AG04449 (cell line): ENCODE results near the gene NUP37.

ENCODE experiments used
- CTCF ChIA-PET: fragments of 350-600 bp; formaldehyde crosslinking; extraction: SDS; loops from one replicate; lab custom pipeline; 2021; ENCODE audit warnings: antibody characterized with exemption; lab: Yijun Ruan, JAX
- POLR2A ChIA-PET: fragments of 400-600, 350-600 bp; formaldehyde crosslinking; extraction: SDS; loops from one replicate; lab custom pipeline; 2020; ENCODE audit warnings: antibody characterized with exemption, inconsistent platforms; lab: Yijun Ruan, JAX
- DNase-seq: peaks from one replicate; pipeline ENCODE4 v3.0.0-alpha.2; 2010; ENCODE audit warnings: low read depth, low spot score
- H3K4me3 ChIP-seq: 2 replicates; pipeline ENCODE4 v1.5.1; 2011; ENCODE audit warnings: low read depth, mild to moderate bottlenecking, control low read depth, low read length
- CTCF ChIP-seq: IDR thresholded peaks from one replicate; pipeline ENCODE4 v1.5.1; 2011; ENCODE audit warnings: mild to moderate bottlenecking, moderate library complexity, low read length, control low read depth, inconsistent platforms; ENCODE audit not compliant: insufficient read depth; ENCODE audit errors: missing control alignments

NUP37 gene

GRCh38 chr12:102061096-102061559 lies 58.8 kb downstream of the NUP37 start:
- H3K4me3 ChIP-seq, result peak overlapping the region; percentile 91
- TF ChIP-seq CTCF, result no peak
- POLR2A ChIA-PET, result no interaction called here
- DNase-seq, result no peak
- CTCF ChIA-PET, result no interaction called here

- TF ChIP-seq CTCF, result no peak
- no peak for DNase-seq
- ChIA-PET CTCF (no interaction called here), POLR2A (no interaction called here)
- H3K4me3 ChIP-seq, result no peak overlapping the region
These were observed 60.6 kb downstream of the NUP37 start for GRCh38 chr12:102059343-102059742.

- ChIA-PET POLR2A (no interaction called here), CTCF (no interaction called here)
- no peak overlapping the region for H3K4me3 ChIP-seq
- TF ChIP-seq CTCF, result no peak
- DNase-seq, result no peak
These were observed 65.6 kb downstream of the NUP37 start for GRCh38 chr12:102054345-102054744.

- no peak overlapping the region for H3K4me3 ChIP-seq
- TF ChIP-seq CTCF, result no peak
- ChIA-PET POLR2A (no interaction called here), CTCF (no interaction called here)
- no peak for DNase-seq
These were observed 66.9 kb downstream of the NUP37 start for GRCh38 chr12:102053062-102053349.

GRCh38 chr12:102052192-102053061 lies 67.5 kb downstream of the NUP37 start:
- DNase-seq, result no peak
- TF ChIP-seq CTCF, result no peak
- ChIA-PET POLR2A (no interaction called here), CTCF (no interaction called here)
- no peak overlapping the region for H3K4me3 ChIP-seq

- ChIA-PET CTCF (no interaction called here), POLR2A (no interaction called here)
- TF ChIP-seq CTCF, result no peak
- H3K4me3 ChIP-seq, result no peak overlapping the region
- no peak for DNase-seq
These were observed 68.4 kb downstream of the NUP37 start for GRCh38 chr12:102051431-102051965.
